ENCODE measurements around the gene IMMP1L. TPM values are rescaled to one million over a fixed set of nuclear protein-coding genes. Genes with fewer than 3 reads are reported as not detected.
"Not testable (repeated sequence)": the region's sequence is repeated elsewhere in the genome, so short reads cannot be mapped to it uniquely, and the experiment has no call there.

IMMP1L gene, protein sequence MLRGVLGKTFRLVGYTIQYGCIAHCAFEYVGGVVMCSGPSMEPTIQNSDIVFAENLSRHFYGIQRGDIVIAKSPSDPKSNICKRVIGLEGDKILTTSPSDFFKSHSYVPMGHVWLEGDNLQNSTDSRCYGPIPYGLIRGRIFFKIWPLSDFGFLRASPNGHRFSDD
- polyA plus RNA-seq (ENCODE audit: insufficient read length): 24.0 TPM

DNA sequence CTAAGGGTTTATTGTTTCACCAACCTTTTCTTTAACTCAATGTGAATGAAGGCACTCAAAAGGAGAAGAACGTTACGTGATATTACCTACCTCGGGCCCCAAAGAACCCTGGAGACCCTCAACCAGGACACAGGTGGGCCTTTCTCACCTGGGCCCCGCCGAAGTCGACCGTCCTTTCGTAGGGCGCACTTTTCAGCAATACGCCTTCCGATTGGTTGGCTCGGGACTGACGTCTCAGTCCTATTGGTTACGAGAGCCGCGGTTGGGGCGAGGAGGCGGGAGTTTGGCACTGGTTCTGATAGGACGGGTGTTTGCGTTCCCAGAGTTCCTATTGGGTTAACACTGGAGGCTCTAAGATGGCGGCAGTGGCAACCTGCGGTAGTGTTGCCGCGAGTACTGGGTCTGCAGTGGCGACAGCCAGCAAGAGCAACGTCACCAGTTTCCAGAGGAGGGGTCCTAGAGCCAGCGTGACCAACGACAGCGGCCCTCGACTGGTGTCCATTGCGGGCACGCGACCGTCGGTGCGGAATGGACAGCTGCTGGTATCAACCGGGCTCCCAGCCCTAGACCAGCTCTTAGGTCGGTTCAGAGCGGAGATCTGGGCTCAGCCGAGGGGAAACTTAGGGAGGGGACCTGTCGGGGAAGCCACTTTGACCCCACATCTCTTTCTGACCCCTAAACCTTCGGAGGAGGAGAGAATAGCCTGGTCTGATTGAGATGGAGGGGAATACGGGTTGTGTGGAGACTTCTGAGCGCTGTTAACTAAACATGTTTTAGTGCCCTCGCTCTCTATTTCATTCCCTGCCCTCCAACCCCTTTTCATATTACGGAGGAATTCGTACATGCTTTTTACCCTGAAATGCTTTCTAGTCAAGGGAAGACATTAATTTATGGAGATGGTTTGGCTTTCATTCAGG is at the start of gene IMMP1L, which contains the start of gene ELP4:
Gene IMMP1L, minus strand, starts transcription at position 194 of the 917 bp plus-strand sequence. CDS start 46,346 bp downstream, outside the sequence.
Gene ELP4, plus strand, starts transcription at position 339 of the 917 bp plus-strand sequence. Its CDS starts 18 bp downstream, at position 357.
- peak; percentile 96 for DNase-seq (ENCODE audit: low read depth)

DNA sequence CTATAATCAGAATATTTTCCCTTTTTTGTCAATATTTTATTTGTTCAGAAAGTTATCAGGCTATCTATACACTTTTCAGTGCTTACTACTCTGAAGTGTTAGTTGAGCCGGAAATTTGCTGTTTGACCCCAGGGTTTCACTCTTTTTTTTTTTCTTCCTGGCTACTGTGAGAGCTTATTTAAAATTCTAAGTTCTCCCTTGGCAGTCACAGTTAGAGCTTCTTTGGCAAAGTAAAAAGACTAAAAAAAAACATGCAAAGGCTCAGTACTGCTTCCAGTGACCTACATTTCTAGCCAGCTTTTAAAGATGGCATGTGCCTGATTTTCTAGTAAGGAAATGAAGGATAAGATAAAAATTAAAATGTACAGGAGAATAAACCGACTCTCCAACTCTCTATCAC is 48.6 kb upstream of the IMMP1L start:
- no peak for DNase-seq (ENCODE audit: low read depth)

DNA sequence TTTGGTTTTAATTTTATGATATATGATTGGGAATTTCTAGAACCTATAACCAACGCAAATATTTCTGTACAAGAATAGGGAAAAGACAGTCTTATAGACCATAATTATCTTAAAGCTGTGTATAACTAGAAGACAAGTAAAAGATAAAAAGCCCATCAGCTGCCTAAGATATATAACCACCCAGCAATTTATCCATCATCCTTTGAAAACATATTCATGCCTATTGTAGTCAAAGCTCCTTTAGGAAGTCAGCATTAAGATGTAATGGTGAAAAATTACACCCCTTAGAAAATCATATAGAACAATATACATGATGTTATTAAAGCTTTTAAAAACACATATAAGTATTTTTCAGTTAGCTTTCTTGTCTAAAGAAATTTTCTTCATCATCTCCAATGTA is 46.5 kb upstream of the IMMP1L start:
- DNase-seq (ENCODE audit: low read depth): no peak

DNA sequence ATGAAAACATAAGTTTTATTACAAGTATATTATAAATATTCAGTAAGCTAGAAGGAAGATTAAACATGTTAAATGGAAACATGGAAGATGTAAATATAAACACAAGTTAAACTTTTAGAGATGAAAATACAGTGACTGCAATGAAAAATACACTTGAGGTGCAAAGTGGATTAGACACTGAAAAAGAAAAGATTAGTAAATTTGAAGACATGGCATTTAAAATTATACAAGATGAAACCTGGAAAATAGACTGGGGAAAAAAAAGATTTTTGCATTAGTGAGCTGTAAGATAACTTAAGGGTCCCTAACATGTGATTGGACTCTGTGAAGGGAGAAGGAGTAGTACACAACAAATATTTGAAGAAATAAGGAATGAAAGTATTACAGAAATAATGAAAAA is 33.4 kb upstream of the IMMP1L start:
- DNase-seq (ENCODE audit: low read depth): no peak

DNA sequence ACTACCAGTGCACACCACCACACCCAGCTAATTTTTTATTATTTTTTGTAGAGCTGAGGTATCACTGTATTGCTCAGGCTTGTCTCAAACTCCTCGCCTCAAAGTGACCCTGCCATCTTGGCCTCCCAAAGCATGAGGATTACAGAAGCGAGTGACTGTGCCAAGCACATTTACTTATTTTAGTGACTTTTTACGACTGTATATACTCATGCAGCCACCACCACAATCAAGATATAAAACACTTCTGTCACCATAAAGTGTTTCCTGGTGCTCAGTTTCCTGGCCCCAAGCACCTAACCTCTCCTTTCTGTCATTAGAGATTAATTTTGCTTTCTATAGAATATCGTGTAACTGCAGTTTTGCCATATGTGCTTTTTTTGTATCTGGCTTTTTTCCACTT is 26.1 kb upstream of the IMMP1L start:
- DNase-seq (ENCODE audit: low read depth): no peak

DNA sequence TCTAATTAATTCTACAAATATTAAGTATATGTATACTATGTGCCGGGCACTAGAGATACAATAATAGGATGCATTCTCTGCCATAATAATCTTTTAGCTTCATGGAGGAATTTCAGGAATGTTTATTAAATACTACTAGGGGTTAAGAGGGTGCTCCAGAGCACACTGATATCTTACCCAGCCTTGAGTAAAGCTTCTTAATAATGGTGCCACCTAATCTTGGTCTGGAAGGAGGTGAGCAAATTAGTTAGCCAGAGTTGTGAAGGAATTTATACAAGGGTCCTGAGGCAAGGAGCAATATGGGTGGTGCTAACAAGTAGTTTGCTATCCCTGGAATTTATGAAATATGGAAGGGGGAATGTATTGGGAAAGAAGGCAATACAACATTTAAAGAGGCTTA is 21.9 kb upstream of the IMMP1L start:
- no peak for DNase-seq (ENCODE audit: low read depth)

DNA sequence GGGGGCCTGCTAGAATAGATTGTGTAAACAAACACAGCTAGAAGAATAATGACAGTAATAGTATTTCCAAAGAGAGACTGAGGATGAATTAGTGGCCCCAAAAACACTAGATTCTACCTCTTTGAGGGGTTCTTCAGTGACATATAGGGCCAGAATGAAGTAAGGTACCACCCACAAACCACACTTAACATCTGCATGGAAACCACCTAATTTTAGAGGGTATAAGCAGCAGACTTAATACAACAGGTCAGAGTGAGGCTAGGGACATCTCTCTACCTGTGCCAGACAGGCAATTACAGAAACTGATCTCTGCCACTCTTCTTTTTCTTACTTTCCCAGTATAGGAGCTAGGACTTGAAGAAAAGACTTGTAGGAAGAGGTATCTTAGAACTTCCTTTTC is 20.3 kb upstream of the IMMP1L start:
- no peak for DNase-seq (ENCODE audit: low read depth)

DNA sequence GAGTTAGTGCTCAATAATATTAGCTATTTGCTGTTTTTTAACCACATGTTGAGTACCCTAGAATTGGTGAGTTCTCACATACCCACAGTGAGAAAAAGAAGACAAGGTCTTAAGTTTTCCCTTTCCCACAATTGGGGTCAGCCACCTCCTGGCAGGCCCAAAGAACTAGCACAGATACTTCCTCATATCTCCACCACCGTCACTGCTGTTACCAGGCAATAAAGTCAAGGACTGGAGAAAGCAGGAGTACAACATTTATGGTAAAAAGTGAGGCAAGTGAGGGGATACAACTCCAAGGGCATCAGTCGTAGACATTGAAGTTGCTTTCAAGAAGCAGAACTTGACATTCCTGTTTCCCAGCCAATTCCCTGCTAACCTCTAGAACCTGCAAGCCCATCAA is 19.8 kb upstream of the IMMP1L start:
- no peak for DNase-seq (ENCODE audit: low read depth)

DNA sequence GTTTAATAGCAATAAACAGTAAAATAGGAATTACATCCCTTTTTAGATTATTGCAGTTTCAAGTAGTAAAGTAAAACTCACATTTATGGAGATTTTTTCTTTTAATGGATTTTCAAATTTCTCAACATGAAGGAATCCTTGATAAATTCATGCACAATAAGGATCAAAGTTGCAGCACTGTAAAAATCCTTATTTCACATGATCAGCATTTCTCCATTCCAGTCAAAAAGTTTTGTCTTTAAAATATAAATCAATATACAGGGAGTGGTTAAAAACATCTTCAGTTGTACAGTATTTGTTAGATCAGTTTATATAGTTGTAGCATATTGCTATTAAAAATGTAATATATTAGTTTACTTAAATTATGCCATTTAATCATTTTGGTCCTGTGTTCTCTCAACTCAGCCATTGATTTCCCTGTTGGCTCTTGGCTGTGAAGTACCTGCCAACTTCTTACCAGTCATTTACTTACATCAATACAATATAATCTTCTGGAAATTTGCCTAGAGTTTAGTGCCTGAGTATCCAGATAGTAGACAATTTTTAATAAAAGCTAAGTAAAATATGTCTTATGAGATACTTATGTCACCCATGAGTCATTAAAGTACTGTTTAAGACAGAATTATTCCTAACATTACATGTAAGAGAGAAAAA is 12.2 kb upstream of the IMMP1L start:
- DNase-seq (ENCODE audit: low read depth): no peak

DNA sequence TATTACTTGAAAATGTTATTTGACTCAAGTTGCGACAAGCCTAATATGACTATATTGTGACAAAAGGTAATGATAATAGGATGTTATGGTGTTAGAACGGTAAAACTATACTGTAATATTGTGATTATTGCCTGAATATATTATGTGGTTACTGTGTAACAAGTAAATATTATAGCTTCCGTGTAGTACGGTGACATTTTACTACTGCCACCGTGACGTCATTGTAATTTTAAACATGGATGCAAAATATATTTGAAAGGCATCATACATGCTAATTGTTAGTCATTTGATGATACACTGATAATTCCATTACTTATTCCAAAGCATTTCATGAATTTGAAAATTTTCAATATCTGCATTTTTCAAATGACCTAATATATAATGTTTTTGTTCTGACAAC is 2.7 kb upstream of the IMMP1L start:
- DNase-seq (ENCODE audit: low read depth): no peak

DNA sequence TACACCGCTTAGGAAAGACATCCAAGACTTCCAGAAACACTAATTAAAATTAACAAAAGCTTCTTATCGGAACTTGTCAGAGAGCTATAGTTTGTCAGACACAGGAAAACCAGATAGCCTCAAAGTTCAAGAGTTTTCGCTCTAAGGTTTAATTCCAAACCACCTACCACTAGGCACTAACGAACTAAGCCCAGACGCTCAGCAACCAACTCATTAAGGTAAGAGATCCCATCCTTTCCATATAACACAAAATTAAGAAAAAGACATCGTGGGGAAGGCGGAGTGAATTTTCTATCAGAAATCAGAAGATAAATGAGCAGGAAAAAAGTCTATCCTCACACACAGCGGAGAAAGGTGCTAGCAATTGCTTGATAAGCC is 382 bp downstream of the IMMP1L start:
- DNase-seq (ENCODE audit: low read depth): no peak

DNA sequence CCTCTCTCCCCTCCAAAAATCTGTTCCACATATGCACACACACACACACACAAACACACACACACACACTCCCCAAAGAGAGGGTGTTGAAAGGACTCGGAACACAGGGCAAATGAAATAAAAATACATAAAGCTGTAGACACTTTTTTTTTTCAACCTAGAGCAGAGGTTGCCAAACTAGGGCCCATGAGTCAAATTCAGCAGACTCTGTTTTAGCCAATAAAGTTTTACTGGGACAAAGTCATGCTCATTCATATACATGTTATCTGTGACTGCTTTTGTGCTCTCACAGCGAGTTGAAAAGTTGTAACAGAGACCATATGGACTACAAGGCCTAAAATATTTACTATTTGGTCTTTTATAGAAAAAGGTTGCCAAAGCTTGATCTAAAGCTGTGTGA is 8.9 kb downstream of the IMMP1L start:
- DNase-seq (ENCODE audit: low read depth): no peak

DNA sequence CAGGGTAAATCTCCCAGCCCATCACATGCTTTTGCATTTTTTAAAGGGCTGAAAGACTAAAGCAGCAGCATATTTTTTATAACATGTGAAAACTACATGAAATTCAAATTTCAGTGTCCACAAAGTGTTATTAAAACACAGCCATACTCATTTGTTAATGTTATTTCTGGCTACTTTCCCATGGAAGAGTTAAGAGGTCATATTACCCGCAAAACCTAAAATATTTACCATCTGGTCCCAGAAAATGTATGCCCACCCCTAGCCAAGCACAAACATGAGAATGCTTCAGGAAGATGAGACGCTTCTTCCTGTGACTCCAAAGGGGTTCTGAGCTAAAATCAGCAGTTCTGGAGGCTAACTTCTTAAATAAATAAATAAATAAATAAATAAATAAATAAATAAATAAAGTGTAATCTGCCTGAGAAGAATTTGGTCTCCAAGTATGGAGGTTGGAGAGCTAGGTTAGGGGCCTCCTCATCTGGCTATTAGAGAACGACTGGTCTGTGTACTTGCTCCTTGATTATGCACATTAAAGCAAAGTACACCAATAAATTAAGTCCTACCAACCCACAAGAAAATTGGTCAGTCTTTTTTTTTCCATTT is 9.7 kb downstream of the IMMP1L start:
- no peak for DNase-seq (ENCODE audit: low read depth)

DNA sequence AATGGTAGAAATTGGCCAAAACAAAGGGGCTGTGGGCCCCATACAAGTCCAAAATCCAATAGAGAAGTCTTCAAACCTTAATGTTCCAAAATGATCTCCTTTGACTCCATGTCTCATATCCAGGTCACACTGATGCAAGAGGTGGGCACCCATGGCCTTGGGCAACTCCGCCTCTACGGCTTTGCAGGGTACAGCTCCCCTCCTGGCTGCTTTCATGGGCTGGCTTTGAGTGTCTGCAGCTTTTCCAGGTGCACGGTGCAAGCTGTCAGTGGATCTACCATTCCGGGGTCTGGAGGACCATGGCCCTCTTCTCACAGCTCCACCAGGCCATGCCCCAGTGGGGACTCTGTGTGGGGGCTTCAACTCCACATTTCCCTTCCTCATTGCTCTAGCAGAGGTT is 15.7 kb downstream of the IMMP1L start:
- DNase-seq (ENCODE audit: low read depth): not testable (repeated sequence)

DNA sequence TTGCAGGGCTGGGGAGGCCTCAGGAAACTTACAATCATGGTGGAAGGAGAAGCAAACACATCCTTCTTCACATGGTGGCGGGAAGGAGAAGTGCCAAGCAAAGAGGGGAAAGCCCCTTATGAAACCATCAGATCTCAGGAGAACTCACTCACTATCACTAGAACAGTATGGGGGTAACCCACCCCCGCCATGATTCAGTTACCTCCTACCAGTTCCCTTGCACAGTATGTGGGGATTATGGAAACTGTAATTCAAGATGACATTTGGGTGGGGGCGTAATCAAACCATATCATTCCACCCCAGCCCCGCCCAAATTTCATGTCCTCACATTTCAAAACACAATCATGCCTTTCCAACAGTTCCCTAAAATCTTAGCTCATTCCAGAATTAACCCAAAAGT is 16.2 kb downstream of the IMMP1L start:
- DNase-seq (ENCODE audit: low read depth): no peak

DNA sequence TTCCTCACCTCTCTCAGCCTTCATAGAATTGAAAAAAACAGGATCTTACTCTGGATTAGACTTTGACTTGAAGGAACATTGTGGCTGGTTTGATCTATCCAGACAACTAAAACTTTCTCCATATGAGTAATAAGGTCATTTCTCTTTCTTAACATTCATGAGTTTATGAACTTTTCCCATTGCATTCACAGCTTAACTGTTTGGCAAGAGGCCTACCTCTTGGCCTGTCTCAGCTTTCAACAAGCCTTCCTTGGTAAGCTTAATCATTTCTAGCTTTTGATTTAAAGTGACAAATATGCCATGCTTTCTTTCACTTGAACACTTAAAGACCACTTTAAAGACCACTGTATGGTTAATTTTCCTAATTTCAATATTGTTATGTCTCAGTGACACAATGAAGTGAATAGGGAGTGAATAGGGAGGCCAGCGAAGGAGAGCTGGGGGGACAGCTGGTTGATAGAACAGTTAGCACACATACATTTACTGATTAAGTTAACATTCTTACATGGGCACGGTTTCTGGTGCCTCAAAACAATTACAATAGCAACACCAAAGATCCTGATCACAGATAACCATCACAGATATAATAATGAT is 17.0 kb downstream of the IMMP1L start:
- no peak for DNase-seq (ENCODE audit: low read depth)

DNA sequence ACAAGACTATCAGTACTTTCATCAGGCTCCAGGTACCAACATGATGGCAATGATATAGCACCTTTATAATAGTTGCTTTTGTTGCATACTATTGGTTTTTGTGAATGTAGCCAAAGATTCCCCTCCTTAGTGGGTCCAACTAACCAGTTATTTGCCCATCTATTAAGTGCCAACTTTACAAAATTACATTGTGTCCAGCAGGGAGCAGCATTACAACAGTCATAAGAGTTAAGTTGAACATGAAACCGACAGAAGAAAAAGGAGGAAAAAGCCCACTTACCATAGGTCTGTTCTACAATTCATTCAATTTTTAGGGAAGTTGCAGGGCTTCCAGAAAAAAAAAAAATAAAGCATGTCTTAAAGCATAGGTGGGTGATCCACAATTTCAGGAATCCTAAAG is 21.6 kb downstream of the IMMP1L start:
- DNase-seq (ENCODE audit: low read depth): no peak

DNA sequence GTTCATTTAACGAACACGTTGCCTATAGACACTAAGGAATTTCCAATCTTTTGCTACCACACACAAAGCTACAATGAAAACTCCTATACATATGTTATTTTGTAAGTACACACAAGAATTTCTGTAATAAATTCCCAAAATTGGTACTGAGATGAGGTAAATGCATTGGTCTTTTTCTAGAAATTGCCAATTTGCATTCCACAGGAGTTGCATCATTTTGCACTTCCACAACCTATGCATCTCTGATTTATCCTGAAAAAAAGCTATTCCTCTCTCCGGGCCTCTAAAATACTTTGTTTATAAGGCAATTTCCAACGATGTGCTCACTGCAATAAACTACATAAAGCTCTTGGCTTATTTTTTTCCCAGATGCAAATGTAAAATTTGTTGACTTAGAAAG is 24.9 kb downstream of the IMMP1L start:
- no peak for DNase-seq (ENCODE audit: low read depth)

DNA sequence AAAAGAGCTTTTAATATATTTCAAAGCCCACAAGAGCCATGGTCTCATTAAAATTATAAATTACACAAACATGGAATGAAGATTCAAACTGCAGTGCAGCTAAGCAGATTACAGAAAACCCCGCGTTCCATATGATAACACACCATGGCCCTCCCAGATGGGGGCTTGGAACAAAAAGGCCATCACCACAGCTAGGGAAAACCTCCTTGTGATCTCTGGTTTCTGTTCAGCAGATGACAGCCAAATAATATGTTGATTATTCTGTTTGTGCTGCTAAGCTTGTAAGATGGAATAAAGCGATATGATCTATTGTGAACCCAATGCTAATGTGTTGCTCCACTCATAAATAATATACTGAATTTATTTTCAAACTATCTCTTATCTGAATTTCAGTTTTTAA is 28.5 kb downstream of the IMMP1L start:
- DNase-seq (ENCODE audit: low read depth): no peak

DNA sequence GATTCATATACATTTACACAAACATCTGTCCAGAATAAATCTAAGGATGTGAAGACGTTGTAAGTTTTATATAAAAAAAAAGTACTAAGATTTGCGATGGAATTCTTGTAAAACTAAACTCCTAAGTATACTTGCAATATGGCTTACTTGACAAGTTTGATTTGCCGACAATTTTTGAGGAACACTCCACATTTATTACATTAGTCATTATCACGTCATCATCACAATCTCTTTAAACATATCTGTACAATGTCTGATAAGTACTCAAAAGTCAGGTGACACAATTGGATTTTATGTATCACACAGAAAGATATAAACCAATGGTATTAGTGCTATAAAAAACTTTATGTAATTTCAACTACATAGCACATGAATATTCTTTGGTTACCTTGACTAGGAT is 30.4 kb downstream of the IMMP1L start:
- no peak for DNase-seq (ENCODE audit: low read depth)

DNA sequence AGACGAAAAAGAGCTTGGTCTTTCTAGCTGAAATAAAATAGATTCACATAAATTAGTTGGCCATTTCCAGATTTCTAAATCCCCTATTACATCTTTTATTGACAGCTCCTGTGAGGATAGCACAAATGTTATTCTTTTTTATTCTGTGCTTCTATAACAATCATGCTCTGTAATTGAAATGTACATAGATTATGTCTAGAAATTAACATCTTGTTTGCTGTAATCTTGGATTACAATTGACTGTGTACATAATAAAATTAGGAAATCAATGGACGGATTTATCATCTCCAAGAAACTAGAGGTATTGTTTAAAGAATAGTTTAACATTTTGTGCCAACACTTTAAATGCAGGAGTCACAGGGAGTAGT is 31.2 kb downstream of the IMMP1L start:
- no peak for DNase-seq (ENCODE audit: low read depth)

All from forelimb muscle (tissue), 1 donor.